Colonic mucosa (tissue), 4 donors: ENCODE data around the gene ANKRD1. TPM values are rescaled to one million over a fixed set of nuclear protein-coding genes. Genes with fewer than 3 reads are reported as not detected.

Source experiments
- DNase-seq: peaks from one replicate; pipeline ENCODE4 v3.0.0-alpha.2; 2020
- H3K27ac ChIP-seq: fragments of 200-600 bp; one replicate; pipeline ENCODE4 v1.8.0; 2021
- H3K27me3 ChIP-seq: fragments of 200-600 bp; one replicate; pipeline ENCODE4 v1.8.0; 2021
- H3K36me3 ChIP-seq: fragments of 200-600 bp; one replicate; pipeline ENCODE4 v1.8.0; 2021
- H3K4me1 ChIP-seq: fragments of 200-600 bp; one replicate; pipeline ENCODE4 v1.8.0; 2021; ENCODE audit warnings: mild to moderate bottlenecking
- H3K4me3 ChIP-seq: fragments of 200-600 bp; one replicate; pipeline ENCODE4 v1.8.0; 2021
- H3K9ac ChIP-seq, 2 donors: one replicate each; pipeline ENCODE4 v1.7.0; 2013; ENCODE audit warnings: control low read depth in 2 of 2, low read depth in 2 of 2, low read length in 2 of 2
- H3K9me3 ChIP-seq: fragments of 200-600 bp; one replicate; pipeline ENCODE4 v1.8.0; 2021
- intact Hi-C: fragments of 100-400 bp; cut with DNase I; formaldehyde crosslinking; loops from one replicate; pipeline ENCODE4 v1.14.1; 2022
- total RNA-seq, 2 donors: library from RNA; stranded (reverse); fragmentation: NEBNext Ultra II Directional in 1 of 2; extraction: Animal tissue kit (Norgen Biotek cat#: 25700) in 1 of 2; gene quantifications; one replicate each; pipeline ENCODE4 v1.2.1, GENCODE V29; 2021
- TF ChIP-seq, protein P1 (sequence below): fragments of 200-600 bp; IDR thresholded peaks from one replicate; pipeline ENCODE4 v1.8.0; 2022; ENCODE audit warnings: antibody characterized with exemption, mild to moderate bottlenecking
- donor health status: healthy.
- donor health status: DM: no; HTN: no; CAD: no.
- donor health status: DM: no; HTN: no; CAD: no.

The ANKRD1 gene
- total RNA-seq, 2 donors from 2014 or later: 0.32 TPM; not detected in 1

DNA sequence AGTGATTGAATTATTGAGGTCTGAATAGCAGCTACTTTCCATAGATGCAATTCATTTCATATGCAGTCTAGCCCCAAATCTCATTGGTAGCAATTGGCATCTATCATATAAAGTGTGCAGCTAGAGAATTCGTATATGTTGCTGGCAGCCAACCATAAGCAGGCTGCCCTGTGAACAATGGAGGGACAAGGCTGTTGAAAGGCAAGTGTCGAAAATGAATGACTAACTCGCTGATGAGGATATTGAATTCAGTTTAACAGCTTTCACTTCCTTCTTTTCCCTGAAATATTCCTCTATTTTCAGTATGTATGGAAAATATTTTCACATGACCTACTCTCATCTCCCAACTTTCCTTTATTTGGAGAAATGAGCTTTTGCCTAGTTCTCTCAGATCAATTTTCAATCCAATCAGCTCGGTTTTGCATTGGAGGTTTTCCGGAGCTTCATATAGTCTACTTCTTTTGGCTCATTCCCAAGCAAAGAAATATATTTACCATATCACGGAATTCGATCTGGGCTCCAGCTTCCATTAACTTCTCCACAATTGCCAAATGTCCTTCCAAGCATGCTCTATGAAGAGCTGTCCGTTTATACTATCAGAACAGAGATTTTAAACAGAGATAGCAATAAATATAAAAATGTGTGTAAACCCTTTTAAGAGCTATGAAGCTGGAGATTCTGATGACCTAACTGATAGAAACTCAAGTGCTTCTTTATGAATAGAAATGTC is 3.5 kb downstream of the ANKRD1 start:
- no peak for DNase-seq
- Histone ChIP-seq H3K4me1 (no peaks in the 10 kb centered on the region), H3K27ac (no peak overlapping the region), H3K4me3 (no peak overlapping the region), H3K9me3 (no peaks in the 10 kb centered on the region), H3K36me3 (no peaks in the 10 kb centered on the region), H3K9ac (no peak overlapping the region), H3K27me3 (no peaks in the 10 kb centered on the region)
- TF ChIP-seq, protein P1, sequence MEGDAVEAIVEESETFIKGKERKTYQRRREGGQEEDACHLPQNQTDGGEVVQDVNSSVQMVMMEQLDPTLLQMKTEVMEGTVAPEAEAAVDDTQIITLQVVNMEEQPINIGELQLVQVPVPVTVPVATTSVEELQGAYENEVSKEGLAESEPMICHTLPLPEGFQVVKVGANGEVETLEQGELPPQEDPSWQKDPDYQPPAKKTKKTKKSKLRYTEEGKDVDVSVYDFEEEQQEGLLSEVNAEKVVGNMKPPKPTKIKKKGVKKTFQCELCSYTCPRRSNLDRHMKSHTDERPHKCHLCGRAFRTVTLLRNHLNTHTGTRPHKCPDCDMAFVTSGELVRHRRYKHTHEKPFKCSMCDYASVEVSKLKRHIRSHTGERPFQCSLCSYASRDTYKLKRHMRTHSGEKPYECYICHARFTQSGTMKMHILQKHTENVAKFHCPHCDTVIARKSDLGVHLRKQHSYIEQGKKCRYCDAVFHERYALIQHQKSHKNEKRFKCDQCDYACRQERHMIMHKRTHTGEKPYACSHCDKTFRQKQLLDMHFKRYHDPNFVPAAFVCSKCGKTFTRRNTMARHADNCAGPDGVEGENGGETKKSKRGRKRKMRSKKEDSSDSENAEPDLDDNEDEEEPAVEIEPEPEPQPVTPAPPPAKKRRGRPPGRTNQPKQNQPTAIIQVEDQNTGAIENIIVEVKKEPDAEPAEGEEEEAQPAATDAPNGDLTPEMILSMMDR: no peak
- intact Hi-C loops: loop anchor here (10.0 kb wide), 1 partner anchor 337 kb away; no protein-coding TSS in a partner anchor

DNA sequence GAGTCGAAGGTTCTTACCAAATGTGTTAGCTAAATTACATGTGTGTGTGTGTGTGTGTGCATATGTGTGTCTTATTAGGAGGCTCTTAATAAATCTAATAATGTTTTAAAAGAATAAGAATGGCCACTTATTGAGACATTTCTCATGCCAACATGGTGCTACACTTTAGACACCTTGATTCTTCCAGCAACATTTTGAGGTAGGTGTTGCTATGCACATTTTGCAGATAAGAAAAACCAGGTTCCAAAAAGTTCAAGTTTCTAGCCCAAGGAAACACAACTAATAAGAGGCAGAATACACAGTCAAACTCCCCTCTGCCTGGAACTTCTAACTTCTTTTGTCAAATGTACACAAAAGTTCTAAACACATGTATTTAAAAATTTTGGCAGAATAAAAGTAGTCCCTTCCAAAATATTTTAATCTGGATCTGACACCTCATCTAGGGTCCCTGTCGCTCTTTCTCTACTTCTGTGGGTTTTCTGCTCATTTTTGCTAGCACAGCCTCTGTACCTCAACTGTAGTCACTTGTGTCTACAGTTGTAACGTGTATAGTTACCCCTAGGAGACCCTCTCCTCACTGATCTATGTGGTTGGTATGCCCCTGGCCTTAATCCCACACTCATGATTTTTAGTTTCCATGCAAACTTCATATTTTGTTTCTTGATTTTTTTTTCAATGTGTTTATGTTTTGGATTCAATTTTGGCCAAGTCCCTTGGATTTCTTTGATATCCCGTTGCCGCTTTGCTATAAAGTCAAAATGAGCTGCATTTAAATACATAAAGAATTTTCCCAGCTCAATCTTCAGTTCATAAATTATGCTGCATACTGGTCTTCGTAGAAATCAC is 4.3 kb downstream of the ANKRD1 start:
- Histone ChIP-seq H3K27me3 (no peaks in the 10 kb centered on the region), H3K9ac (no peak overlapping the region), H3K9me3 (no peaks in the 10 kb centered on the region), H3K4me3 (no peak overlapping the region), H3K36me3 (no peaks in the 10 kb centered on the region), H3K4me1 (no peaks in the 10 kb centered on the region), H3K27ac (no peak overlapping the region)
- TF ChIP-seq, protein P1: no peak
- intact Hi-C loops: loop anchor here (10.0 kb wide), 1 partner anchor 338 kb away; no protein-coding TSS in a partner anchor
- DNase-seq: no peak

DNA sequence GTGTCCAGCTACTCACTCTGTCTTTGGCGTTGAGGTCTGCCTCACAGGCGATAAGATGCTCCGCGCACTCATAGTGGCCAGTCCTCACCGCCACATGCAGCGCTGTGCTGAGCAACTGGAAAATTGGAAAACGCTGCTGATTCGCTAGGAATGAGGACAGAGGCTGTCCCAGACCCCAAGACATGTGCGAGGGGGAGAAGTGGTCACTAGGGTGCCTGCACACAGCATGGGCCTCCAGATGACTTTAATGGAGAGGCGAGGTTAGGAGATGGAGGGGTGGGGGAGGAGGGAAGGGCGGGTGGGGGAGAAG is 5.2 kb downstream of the ANKRD1 start:
- Histone ChIP-seq H3K4me3 (no peak overlapping the region), H3K9ac (no peak overlapping the region), H3K27me3 (no peaks in the 10 kb centered on the region), H3K27ac (no peak overlapping the region), H3K4me1 (no peaks in the 10 kb centered on the region), H3K9me3 (no peaks in the 10 kb centered on the region), H3K36me3 (no peaks in the 10 kb centered on the region)
- intact Hi-C loops: loop anchor here (10.0 kb wide), 1 partner anchor 339 kb away; no protein-coding TSS in a partner anchor
- DNase-seq: no peak
- TF ChIP-seq, protein P1: no peak

DNA sequence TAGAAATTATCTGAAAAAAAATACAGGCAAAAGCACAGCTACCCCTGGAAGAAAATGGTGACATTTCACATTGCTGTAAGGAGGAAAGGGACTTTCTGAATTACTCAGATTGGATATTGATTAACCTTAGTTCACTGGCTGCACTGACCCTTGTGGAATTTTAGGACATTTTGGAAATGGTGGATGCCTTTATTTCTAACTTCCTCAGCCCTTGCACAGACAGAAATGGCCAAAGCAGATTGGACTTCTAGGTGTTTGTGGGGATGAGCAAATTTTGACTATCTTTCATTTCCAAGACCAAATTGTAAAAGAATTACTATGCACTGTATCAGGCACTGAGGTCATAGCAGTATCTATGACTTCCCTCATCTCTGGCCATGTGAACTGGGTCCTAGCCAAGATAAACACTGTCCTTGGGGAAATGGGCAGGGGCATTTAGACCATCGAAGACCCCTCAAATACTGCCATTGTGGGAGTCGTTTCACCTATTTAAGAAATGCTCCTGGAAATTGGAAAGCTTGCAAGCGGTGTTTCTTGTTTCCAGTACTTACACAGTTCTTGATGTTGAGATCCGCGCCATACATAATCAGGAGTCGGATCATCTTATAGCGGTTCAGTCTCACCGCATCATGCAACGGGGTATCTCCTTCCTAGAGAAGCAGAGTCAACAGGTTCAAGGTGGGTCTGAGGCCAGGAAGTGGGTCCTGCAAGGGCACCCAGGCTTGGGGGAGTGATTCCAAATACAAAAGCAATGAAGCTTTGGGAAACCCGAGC is 5.7 kb downstream of the ANKRD1 start:
- intact Hi-C loops: loop anchor here (5.0 to 10.0 kb wide), 2 partner anchors 92 to 340 kb away; no protein-coding TSS in a partner anchor
- TF ChIP-seq, protein P1: no peak
- no peaks in the 10 kb centered on the region for H3K27me3 ChIP-seq
- no peaks in the 10 kb centered on the region for H3K36me3 ChIP-seq
- no peak overlapping the region for H3K4me3 ChIP-seq
- no peak for DNase-seq
- no peaks in the 10 kb centered on the region for H3K4me1 ChIP-seq
- no peak overlapping the region for H3K9ac ChIP-seq
- no peaks in the 10 kb centered on the region for H3K9me3 ChIP-seq
- no peak overlapping the region for H3K27ac ChIP-seq

DNA sequence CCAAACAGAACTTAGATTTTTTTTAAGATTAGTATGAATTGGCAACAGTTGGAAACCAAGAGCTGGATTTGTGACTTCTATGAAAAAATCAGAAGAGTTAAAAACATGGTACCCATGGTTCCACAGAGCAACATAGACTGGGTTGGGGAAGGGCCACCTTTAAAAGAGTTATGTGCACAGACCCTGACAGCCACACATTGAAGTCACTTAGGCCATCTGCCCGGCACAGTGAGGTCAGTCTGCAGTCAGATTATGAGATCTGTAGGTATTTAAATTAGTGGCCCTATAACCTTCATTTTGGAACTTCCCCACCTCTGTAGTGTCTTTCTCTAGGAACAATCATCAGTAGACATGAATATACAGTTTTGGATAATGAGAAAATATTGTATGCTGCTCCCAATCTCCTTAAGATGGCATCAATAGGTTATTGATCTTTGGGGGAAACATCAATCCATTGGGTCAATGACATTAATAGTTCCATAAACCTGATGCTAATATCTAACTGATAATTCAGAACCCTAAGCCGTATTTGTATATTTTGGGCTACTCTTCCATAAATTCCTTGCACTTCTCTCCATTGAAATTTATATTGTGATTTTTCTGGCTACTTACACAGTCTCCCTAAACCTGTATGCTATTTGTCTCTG is 7.0 kb downstream of the ANKRD1 start:
- no peak overlapping the region for H3K27ac ChIP-seq
- no peaks in the 10 kb centered on the region for H3K4me1 ChIP-seq
- H3K36me3 ChIP-seq: no peaks in the 10 kb centered on the region
- TF ChIP-seq, protein P1: no peak
- no peak overlapping the region for H3K9ac ChIP-seq
- H3K4me3 ChIP-seq: no peak overlapping the region
- intact Hi-C loops: loop anchor here (5.0 to 10.0 kb wide), 2 partner anchors 93 to 341 kb away; no protein-coding TSS in a partner anchor
- H3K27me3 ChIP-seq: no peaks in the 10 kb centered on the region
- no peaks in the 10 kb centered on the region for H3K9me3 ChIP-seq
- DNase-seq: no peak
